Ovary (tissue), 3 donors: ENCODE measurements around the gene GCKR.

Experiments
- CTCF ChIP-seq, 3 donors: fragments of 450-650 bp in 2 of 3; fragments of 200-600 bp in 1 of 3; IDR thresholded peaks; one replicate each; pipeline versions ENCODE4 v1.5.1 to v1.8.0; 2016 to 2022; ENCODE audit warnings: antibody characterized with exemption in 3 of 3, mild to moderate bottlenecking in 1 of 3
- POLR2A ChIP-seq: fragments of 450-650 bp; IDR thresholded peaks from one replicate; pipeline ENCODE4 v1.6.1; 2017; ENCODE audit warnings: antibody characterized with exemption, mild to moderate bottlenecking, moderate library complexity
- donor health status: DM: no; HTN: no; CAD: no.

GRCh38 chr2:27571681-27572080, 75.0 kb downstream of the GCKR start:
- TF ChIP-seq CTCF (IDR thresholded peaks at IDR 0.05) (no peak), POLR2A (no peak)
